IMR-90 (cell line): ENCODE data around the gene CAVIN2.
A peak's percentile ranks its signal among the peaks of the same experiment; 100 is the strongest.

Source experiments
- BHLHE40 ChIP-seq: fragments of 150-350 bp; IDR thresholded peaks from 2 replicates; pipeline ENCODE4 v1.6.1; 2016; ENCODE audit warnings: mild to moderate bottlenecking, low read depth, low read length
- CEBPB ChIP-seq: IDR thresholded peaks from 2 replicates; pipeline ENCODE4 v1.6.1; 2012; ENCODE audit warnings: low read depth, low read length, improper control_type of control experiment
- CHD1 ChIP-seq: IDR thresholded peaks from 2 replicates; pipeline ENCODE4 v1.6.1; 2012; ENCODE audit warnings: low read depth, low read length, improper control_type of control experiment
- CTCF ChIP-seq: conservative IDR thresholded peaks from 2 replicates; pipeline ENCODE4 v1.5.1; 2012; ENCODE audit warnings: mild to moderate bottlenecking, low read depth, low read length, improper control_type of control experiment
- ELK1 ChIP-seq: fragments of 150-350 bp; IDR thresholded peaks from 2 replicates; pipeline ENCODE4 v1.6.1; 2016; ENCODE audit warnings: low read depth, mild to moderate bottlenecking, low read length, moderate library complexity, borderline replicate concordance
- FOS ChIP-seq: fragments of 150-350 bp; IDR thresholded peaks from 2 replicates; pipeline ENCODE4 v1.6.1; 2016; ENCODE audit warnings: low read depth, low read length
- NFE2L2 ChIP-seq: fragments of 150-350 bp; IDR thresholded peaks from 2 replicates; pipeline ENCODE4 v1.6.1; 2016; ENCODE audit warnings: low read depth, mild to moderate bottlenecking, low read length
- POLR2A ChIP-seq: IDR thresholded peaks from 2 replicates; pipeline ENCODE4 v1.6.1; 2012; ENCODE audit warnings: mild to moderate bottlenecking, low read depth, low read length
- RAD21 ChIP-seq: IDR thresholded peaks from 2 replicates; pipeline ENCODE4 v1.6.1; 2012; ENCODE audit warnings: low read length, improper control_type of control experiment
- RCOR1 ChIP-seq: IDR thresholded peaks from 2 replicates; pipeline ENCODE4 v1.6.1; 2012; ENCODE audit warnings: mild to moderate bottlenecking, low read length, improper control_type of control experiment; ENCODE audit not compliant: insufficient replicate concordance
- RFX5 ChIP-seq: IDR thresholded peaks from 2 replicates; pipeline ENCODE4 v1.8.0; 2012; ENCODE audit warnings: low read depth, mild to moderate bottlenecking, low read length, moderate library complexity
- TF ChIP-seq, protein P1 (sequence below): fragments of 150-350 bp; IDR thresholded peaks from 2 replicates; pipeline ENCODE4 v1.6.1; 2017; ENCODE audit warnings: mild to moderate bottlenecking, antibody characterized with exemption, low read length, low read depth

GRCh38 chr2:191878548-191879279 lies 31.8 kb upstream of the CAVIN2 start:
- TF ChIP-seq CTCF (no peak), RAD21 (no peak), POLR2A (no peak), RCOR1 (no peak), BHLHE40 (no peak), ELK1 (no peak), NFE2L2 (no peak), RFX5 (no peak), FOS (peak; percentile 24; the same call in 1 of the 2 replicates), CHD1 (no peak), CEBPB (0 out of 2 replicates have a peak, but pooled peaks have one; percentile 33)
- TF ChIP-seq, protein P1, sequence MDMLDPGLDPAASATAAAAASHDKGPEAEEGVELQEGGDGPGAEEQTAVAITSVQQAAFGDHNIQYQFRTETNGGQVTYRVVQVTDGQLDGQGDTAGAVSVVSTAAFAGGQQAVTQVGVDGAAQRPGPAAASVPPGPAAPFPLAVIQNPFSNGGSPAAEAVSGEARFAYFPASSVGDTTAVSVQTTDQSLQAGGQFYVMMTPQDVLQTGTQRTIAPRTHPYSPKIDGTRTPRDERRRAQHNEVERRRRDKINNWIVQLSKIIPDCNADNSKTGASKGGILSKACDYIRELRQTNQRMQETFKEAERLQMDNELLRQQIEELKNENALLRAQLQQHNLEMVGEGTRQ, result no peak
